Heart right ventricle (tissue), 16 donors: ENCODE data around the gene CATSPER3. TPM values are rescaled to one million over a fixed set of nuclear protein-coding genes. Genes with fewer than 3 reads are reported as not detected.

Source experiments
- ATAC-seq, 8 donors: fragments of 200-7000 bp; cut with Tn5 transposase; one replicate each; pipeline ENCODE4 v1.9.1; 2020; ENCODE audit warnings: mild to moderate bottlenecking in 8 of 8, moderate library complexity in 8 of 8, moderate number of reproducible peaks in 1 of 8
- DNase-seq, 2 donors: peaks; one replicate each; pipeline ENCODE4 v3.0.0-alpha.2; 2020
- H3K27ac ChIP-seq, 10 donors: fragments of 200-600 bp; sonication (generic) in 2 of 10; one replicate each; pipeline versions ENCODE4 v1.5.0 to v1.8.0; 2020 to 2022; ENCODE audit warnings: mild to moderate bottlenecking in 3 of 10
- H3K27me3 ChIP-seq, 7 donors: fragments of 200-600 bp; one replicate each; pipeline ENCODE4 v1.8.0; 2021 to 2022; ENCODE audit warnings: mild to moderate bottlenecking in 2 of 7
- H3K36me3 ChIP-seq, 9 donors: fragments of 200-600 bp; sonication (generic) in 1 of 9; one replicate each; pipeline versions ENCODE4 v1.5.0 to v1.8.0; 2020 to 2022; ENCODE audit warnings: mild to moderate bottlenecking in 2 of 9
- H3K4me1 ChIP-seq, 9 donors: fragments of 200-600 bp; sonication (generic) in 1 of 9; one replicate each; pipeline versions ENCODE4 v1.5.0 to v1.8.0; 2020 to 2022; ENCODE audit warnings: mild to moderate bottlenecking in 4 of 9
- H3K4me3 ChIP-seq, 10 donors: fragments of 200-600 bp; sonication (generic) in 2 of 10; one replicate each; pipeline versions ENCODE4 v1.5.0 to v1.8.0; 2020 to 2022; ENCODE audit warnings: mild to moderate bottlenecking in 7 of 10, moderate library complexity in 2 of 10
- H3K9me3 ChIP-seq, 11 donors: fragments of 200-600 bp in 10 of 11; sonication (generic) in 2 of 11; one replicate each; pipeline versions ENCODE4 v1.5.0 to v1.8.0; 2013 to 2022; ENCODE audit warnings: mild to moderate bottlenecking in 2 of 11, control low read depth in 1 of 11, moderate library complexity in 1 of 11
- CTCF ChIP-seq, 9 donors: fragments of 200-600 bp; sonication (generic) in 2 of 9; IDR thresholded peaks; one replicate each; pipeline versions ENCODE4 v1.5.0 to v1.8.0; 2021 to 2022; ENCODE audit warnings: antibody characterized with exemption in 9 of 9, mild to moderate bottlenecking in 5 of 9, moderate library complexity in 1 of 9
- WGBS, 2 donors: extraction: QIAGEN DNeasy Blood & Tissue Kit; methylation state at CpG; one replicate each; pipeline ENCODE4 v1.1.7; 2013; ENCODE audit warnings: inconsistent platforms in 1 of 2; 5-methylcytosine and 5-hydroxymethylcytosine counted together
- intact Hi-C, 10 donors: fragments of 100-400 bp; cut with DNase I; formaldehyde crosslinking; loops; one replicate each; pipeline versions ENCODE4 v1.11.1 to v1.14.2; 2022
- polyA plus RNA-seq, 2 donors: library from polyadenylated mRNA; stranded (reverse); fragments of 200-250 nt; gene quantifications; one replicate each; pipeline ENCODE4 v1.2.3, GENCODE V29; 2013
- total RNA-seq, 10 donors: library from RNA; stranded (reverse); fragmentation: NEBNext Ultra II Directional in 3 of 10; extraction: Animal tissue kit (Norgen Biotek cat#: 25700) in 3 of 10; gene quantifications; one replicate each; pipeline versions ENCODE4 v1.2.1 to v1.2.4, GENCODE V29; 2021 to 2023
- donor health status: Arrhythmogenic right ventricular cardiomyopathy.
- donor health status: ischemic (EF 13 %, LVEDD 7.1; RV severe dilation, severe dysfunction).
- donor health status: healthy with polysubstance abuse.
- donor health status: DM: no; HTN: yes; CAD: no.
- donor health status: DM: no; HTN: no; CAD: no.
- donor health status: ischemic (EF 25% LVEDD 6.9; RV normal size, moderate dysfunction).
- donor health status: ischemic (EF 25% LVEDD 5.7; RV mildly dilated, moderate dysfunction).
- donor health status: healthy.
- donor health status: DM: yes; HTN: yes; CAD: no.
- donor health status: Ischemic cardiomyopathy.
- donor health status: ischemic (EF 35%, LVEDD 5.7; RV mildly dilated, moderate dysfunction).
- donor health status: nonischemic (EF 11% LVEDD 7.7; RV severe dilation, severe dysfunction).
- donor health status: DM: yes; HTN: yes; CAD: no.
- donor health status: PGD.
- donor health status: ischemic (EF 29% LVEDD 5.4; RV normal size, mild dysfunction).
- donor health status: nonischemic (EF 23%, LVEDD 6.1; RV moderate dilation, normal function).

Gene CATSPER3
- total and polyA plus RNA-seq, 12 donors, result 0.37 to 1.1 (median 0.72) TPM

GRCh38 chr5:135004376-135004775 is 36.7 kb downstream of the CATSPER3 start:
- WGBS, 2 donors, result 85 to 91% methylated on average over 3 of the region's 3 CpGs
- DNase-seq, result no peak
- Histone ChIP-seq H3K27ac (no peak overlapping the region), H3K4me3 (no peak overlapping the region), H3K36me3 (no peaks in the 10 kb centered on the region), H3K9me3 (no peaks in the 10 kb centered on the region), H3K4me1 (no peaks in the 10 kb centered on the region), H3K27me3 (no peaks in the 10 kb centered on the region)
- ATAC-seq, result no peak
- TF ChIP-seq CTCF (IDR thresholded peaks at IDR 0.05), result no peak
- intact Hi-C loops, result no loop called here

DNA sequence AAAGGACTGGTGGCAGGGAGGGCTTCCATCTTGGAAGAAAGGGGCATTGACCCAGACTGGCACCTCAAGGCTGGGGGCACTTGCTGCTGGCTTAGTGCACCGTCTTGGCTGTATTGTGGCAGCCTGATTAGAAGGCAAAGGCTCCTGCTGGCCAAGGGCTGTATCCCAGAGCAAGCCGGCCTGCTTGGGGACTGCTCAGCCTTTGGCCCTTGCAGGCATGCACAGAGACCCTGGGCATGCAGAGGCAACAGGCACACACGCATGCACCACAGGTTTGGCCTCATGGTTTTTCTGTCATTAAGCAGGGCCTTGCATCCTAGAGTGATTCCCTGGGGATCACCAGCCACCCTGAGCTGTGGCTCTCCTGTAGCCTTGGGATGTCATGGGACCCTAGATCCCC is 37.4 kb downstream of the CATSPER3 start:
- no peak for DNase-seq
- intact Hi-C loops, result no loop called here
- Histone ChIP-seq H3K4me1 (no peaks in the 10 kb centered on the region), H3K27me3 (no peaks in the 10 kb centered on the region), H3K9me3 (no peaks in the 10 kb centered on the region), H3K36me3 (no peaks in the 10 kb centered on the region), H3K4me3 (no peak overlapping the region), H3K27ac (no peak overlapping the region)
- 77 to 93% methylated on average over 3 of the region's 3 CpGs for WGBS, 2 donors
- no peak for TF ChIP-seq CTCF (IDR thresholded peaks at IDR 0.05)
- ATAC-seq, result no peak

- Histone ChIP-seq H3K27ac (no peak overlapping the region), H3K9me3 (no peaks in the 10 kb centered on the region), H3K27me3 (no peaks in the 10 kb centered on the region), H3K4me1 (no peaks in the 10 kb centered on the region), H3K4me3 (no peak overlapping the region), H3K36me3 (no peaks in the 10 kb centered on the region)
- no peak for DNase-seq
- WGBS, 2 donors, result 90 to 92% methylated on average over 9 of the region's 9 CpGs
- intact Hi-C loops, result no loop called here
- no peak for ATAC-seq
- TF ChIP-seq CTCF (IDR thresholded peaks at IDR 0.05), result no peak
Observed at GRCh38 chr5:135007305-135007704, 39.6 kb downstream of the CATSPER3 start.

DNA sequence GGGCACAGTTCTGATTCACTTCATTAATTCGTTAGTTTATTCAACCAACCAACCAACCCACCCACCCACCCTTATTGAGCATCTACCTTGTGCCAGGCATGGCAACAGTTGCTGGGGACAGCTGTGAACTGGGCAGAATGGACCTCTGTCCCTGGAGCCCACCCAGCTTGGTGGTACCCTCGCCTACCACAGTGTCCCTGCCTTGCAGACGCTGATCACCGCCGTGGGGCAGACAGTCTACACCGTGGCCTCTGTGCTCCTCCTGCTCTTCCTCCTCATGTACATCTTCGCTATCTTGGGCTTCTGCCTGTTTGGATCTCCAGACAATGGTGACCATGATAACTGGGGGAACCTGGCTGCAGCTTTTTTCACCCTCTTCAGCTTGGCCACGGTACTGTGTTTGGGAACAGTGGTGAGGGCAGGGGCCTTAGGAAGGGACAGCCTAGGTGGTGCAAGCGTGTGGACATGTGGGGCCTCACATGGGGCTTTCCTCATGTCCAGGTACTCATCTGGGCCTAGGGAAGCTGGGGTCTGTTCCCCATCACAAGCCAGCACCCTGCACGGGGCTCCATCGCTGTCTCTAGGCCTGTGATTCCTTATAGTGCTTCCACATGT is 40.1 kb downstream of the CATSPER3 start:
- H3K4me1 ChIP-seq, result peaks cover 0 to 4% (median 0%) of the 10 kb centered on the region in 9 donors
- no peak for TF ChIP-seq CTCF (IDR thresholded peaks at IDR 0.05)
- H3K9me3 ChIP-seq, result no peaks in the 10 kb centered on the region
- intact Hi-C loops, result no loop called here
- no peak overlapping the region for H3K27ac ChIP-seq
- DNase-seq, result no peak
- ATAC-seq, result no peak
- H3K36me3 ChIP-seq, result no peaks in the 10 kb centered on the region
- 83 to 85% methylated on average over 11 of the region's 11 CpGs for WGBS, 2 donors
- no peak overlapping the region for H3K4me3 ChIP-seq
- H3K27me3 ChIP-seq, result no peaks in the 10 kb centered on the region
